ENCODE data around the gene TMEM88. TPM values are rescaled to one million over a fixed set of nuclear protein-coding genes. Genes with fewer than 3 reads are reported as not detected.

The TMEM88 gene
- total RNA-seq, 1 donor from 2014 or later: 12.0 TPM

GRCh38 chr17:7887482-7888183 lies 32.8 kb downstream of the TMEM88 start:
- Histone ChIP-seq H3K4me1 (peaks cover 56% of the 10 kb centered on the region), H3K4me3 (peak overlapping the region; percentile 93)

GRCh38 chr17:7888184-7888920 lies 33.5 kb downstream of the TMEM88 start, which contains the start of gene CHD3:
Gene CHD3 (plus strand): TSS chr17:7888789. CDS start chr17:7889001, 212 bp downstream.
- intact Hi-C loops (cut with DNase I): no loop called here
- no peak for TF ChIP-seq CTCF (IDR thresholded peaks at IDR 0.05)
- Histone ChIP-seq H3K27ac (peak within 1 kb of the TSS; percentile 92), H3K27me3 (ENCODE audit: low read depth) (no peaks in the 10 kb centered on the region), H3K4me3 (peak within 1 kb of the TSS; percentile 93), H3K9me3 (no peaks in the 10 kb centered on the region), H3K4me1 (peaks cover 49% of the 10 kb centered on the region), H3K36me3 (peaks cover 32% of the 10 kb centered on the region)
- DNase-seq (no peak), ATAC-seq (peak; percentile 47 to 52)

More at GRCh38 chr17:7887482-7888183, 32.8 kb downstream of the TMEM88 start:
- ATAC-seq (peak; percentile 92), DNase-seq (peak; percentile 95)
- peaks cover 25% of the 10 kb centered on the region for H3K36me3 ChIP-seq
- intact Hi-C loops (cut with DNase I): no loop called here
- H3K9me3 ChIP-seq: no peaks in the 10 kb centered on the region
- no peak for TF ChIP-seq CTCF (IDR thresholded peaks at IDR 0.05)
- peak overlapping the region; percentile 92 for H3K27ac ChIP-seq
- H3K27me3 ChIP-seq (ENCODE audit: low read depth): no peaks in the 10 kb centered on the region

GRCh38 chr17:7889166-7889955 lies 34.5 kb downstream of the TMEM88 start:
- intact Hi-C loops (cut with DNase I): no loop called here
- Histone ChIP-seq H3K27ac (peak overlapping the region; percentile 92), H3K4me1 (peaks cover 46% of the 10 kb centered on the region), H3K36me3 (peaks cover 43% of the 10 kb centered on the region), H3K27me3 (ENCODE audit: low read depth) (no peaks in the 10 kb centered on the region), H3K4me3 (peak overlapping the region; percentile 15), H3K9me3 (no peaks in the 10 kb centered on the region)
- DNase-seq (peak; percentile 97), ATAC-seq (peak; percentile 82 to 83)
- TF ChIP-seq CTCF (IDR thresholded peaks at IDR 0.05): peak; percentile 53

GRCh38 chr17:7893187-7893880 lies 38.5 kb downstream of the TMEM88 start:
- no peak for TF ChIP-seq CTCF (IDR thresholded peaks at IDR 0.05)
- H3K27ac ChIP-seq: no peak overlapping the region
- no peaks in the 10 kb centered on the region for H3K27me3 ChIP-seq (ENCODE audit: low read depth)
- ATAC-seq (no peak), DNase-seq (no peak)
- H3K4me3 ChIP-seq: no peak overlapping the region
- intact Hi-C loops (cut with DNase I): no loop called here
- H3K9me3 ChIP-seq: no peaks in the 10 kb centered on the region
- H3K36me3 ChIP-seq: peaks cover 79% of the 10 kb centered on the region
- peaks cover 20% of the 10 kb centered on the region for H3K4me1 ChIP-seq

- intact Hi-C loops (cut with DNase I): no loop called here
- Histone ChIP-seq H3K4me3 (no peak overlapping the region), H3K27ac (no peak overlapping the region), H3K9me3 (no peaks in the 10 kb centered on the region), H3K36me3 (peaks cover 88% of the 10 kb centered on the region), H3K4me1 (peaks cover 11% of the 10 kb centered on the region), H3K27me3 (ENCODE audit: low read depth) (no peaks in the 10 kb centered on the region)
- ATAC-seq (no peak), DNase-seq (no peak)
- no peak for TF ChIP-seq CTCF (IDR thresholded peaks at IDR 0.05)
Observed at GRCh38 chr17:7894226-7894625, 39.4 kb downstream of the TMEM88 start.
